COR-L47 (cell line): ENCODE data around the gene PFKFB1.

Source experiments
- DNase-seq: peaks from one replicate; lab custom pipeline; 2025; lab: John Stamatoyannopoulos, UW

Gene PFKFB1

DNA sequence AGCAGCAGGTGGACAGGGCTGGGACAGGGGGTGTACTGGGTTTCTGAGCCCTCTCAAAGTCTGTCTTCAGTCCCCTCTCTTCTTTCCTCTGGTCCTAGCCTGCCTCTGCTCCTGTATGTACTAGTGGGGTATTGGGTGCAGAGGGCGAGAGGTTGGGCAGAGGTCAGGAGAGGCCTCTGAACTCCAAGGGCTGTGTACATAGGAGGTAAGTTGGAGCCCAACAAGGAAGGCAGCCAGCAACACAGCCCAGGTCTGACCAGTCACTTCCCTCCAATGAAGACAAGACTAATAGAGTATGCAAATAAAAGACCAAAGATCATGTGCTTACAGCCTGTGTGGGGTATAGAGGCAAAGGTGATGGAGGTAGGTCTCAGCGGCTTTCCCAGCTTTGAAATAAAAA, at the start of gene PFKFB1:
Gene PFKFB1 (minus strand): TSS at position 90 of the 400 bp plus-strand sequence. CDS start 181 bp downstream, outside the sequence.
- no peak for DNase-seq

DNA sequence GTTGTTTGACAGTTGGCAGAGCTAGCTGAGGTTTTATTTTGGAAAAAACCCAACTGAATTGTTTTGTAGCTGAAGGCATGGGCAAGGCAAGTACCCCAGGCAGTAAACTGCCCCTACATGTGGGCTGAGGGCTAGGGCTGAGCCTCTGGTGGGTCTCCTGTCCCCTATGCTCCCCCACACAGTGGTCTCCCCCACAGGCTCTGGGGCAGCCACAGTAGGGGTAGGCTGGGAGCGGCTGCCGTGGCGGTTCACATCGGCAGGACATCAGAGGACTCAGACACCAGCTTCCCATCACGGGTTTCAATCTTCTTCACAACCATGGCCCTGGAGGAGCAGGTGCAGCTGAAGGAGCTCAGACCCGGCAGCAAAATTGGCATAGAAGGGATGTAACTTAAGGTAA, 47.5 kb upstream of the PFKFB1 start:
- DNase-seq = no peak

DNA sequence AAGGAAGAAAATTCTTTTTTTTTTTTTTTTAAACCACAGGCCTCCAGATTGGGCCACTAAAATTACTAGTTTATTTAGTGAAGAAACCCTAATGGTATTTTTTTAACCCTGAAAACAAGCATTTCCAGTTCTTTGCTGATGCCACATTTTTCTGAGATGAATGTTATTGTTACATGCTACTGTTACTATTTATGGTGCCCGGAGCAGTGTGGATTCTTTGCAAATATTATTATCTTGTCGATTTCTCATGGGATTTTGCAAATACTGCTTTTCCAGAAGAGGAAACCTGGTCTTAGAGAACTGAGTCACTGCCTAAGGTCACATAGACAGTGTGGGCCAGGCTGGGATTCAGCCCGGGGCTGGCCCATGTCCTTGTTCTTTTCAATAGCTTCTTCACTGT, 45.5 kb upstream of the PFKFB1 start:
- no peak for DNase-seq

DNA sequence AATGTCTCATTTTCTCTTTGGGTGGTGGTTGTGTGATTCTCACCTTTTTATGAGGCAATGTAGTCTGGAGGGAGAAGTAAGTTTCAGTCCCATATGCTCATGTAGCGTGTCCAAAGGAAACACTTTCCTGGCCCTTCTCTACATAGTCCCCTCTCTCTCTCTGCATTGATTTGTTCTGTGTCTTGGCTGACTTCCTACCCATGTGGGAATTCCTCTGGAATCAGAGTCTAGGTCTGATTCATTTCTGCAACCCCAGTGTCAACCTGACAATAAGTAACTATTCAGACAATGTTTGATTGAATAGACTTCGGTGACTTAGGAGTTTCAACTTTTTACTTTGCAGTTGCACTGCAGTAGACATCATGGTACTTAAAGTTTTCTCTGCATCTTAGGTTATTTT, 39.4 kb upstream of the PFKFB1 start:
- DNase-seq = no peak

DNA sequence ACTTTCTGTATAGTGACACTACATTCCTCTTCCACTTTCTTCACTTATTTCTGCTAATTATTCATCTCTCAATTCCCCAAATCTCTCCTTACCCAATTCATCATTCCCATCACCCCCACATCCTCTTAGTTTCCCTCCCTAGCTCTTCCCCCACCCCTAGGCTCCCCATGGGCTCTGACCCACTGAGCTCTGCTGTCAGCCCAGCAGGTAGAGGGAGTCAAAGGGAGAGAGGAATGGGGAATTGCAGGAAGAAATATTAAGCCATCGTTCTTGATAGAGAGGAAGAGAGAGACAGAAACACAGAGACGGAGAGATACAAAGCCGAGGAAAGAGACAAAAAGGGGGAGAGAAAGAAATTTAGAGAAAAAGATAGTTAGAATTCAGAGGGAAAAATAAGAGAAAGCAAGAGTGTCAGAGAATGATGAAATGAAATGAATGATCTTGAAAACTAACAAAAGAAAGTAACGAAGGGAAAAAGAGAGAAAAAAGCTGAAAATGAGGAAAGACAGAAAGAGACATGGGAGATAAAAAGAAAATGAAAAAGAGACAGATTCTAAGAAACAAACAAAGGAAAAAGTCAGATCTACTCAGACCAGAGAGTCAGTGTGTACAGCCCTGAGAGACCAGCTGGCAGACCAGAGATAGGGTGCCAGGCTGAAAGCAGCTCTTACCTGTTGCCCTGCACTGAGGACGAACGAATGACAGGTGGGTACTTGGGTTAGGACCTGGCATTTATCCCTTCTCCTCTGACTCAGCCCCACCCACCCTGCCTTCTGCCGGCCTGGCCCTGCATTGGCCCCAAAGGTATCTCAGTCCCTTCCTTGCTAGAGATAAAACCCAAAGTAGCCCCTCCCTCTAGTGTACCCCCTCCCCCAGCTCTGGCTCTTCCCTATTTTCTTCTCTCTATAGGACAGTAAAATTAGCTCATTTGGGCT, 36.5 kb upstream of the PFKFB1 start, which contains the start of gene ALAS2:
Gene ALAS2 (minus strand): TSS at position 707 of the 935 bp plus-strand sequence. CDS start 4,977 bp downstream, outside the sequence.
- DNase-seq = no peak

DNA sequence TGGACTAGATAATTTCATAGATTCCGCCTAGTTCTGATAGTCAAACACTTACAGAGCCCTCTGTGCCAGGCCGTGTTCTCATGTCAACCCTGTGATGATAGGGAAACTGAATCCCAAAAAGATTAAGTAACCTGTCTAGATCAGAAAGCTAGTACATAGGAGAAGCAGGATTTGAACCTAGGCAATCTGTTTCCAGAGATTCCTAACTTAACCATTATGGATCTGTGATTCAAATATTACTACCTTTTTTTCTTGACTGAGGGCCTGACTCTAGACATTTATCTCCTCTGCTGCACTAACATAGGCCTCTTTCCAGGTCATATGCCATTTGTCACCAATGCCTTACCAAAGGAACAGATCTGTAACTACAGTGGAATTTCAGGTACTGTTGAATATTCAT, 35.3 kb upstream of the PFKFB1 start:
- no peak for DNase-seq

DNA sequence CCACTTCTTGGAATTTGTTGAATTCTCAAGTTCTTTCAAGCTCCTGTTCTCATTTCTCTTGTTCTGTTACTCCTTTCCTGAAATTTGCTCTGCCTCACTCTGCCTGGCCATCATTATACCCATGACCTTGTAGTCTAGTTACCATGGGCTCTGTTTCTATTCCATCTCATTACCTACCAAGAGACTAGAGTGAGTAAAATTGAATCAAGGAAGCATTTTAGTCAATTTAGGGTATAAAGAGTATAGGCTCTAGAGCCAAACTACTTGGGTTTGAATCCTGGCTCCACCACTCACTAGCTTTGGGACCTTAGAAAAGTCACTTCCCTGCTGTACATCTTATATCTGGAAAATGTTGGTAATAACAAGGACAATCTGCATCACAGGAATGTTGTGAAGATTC, 34.6 kb upstream of the PFKFB1 start:
- no peak for DNase-seq

DNA sequence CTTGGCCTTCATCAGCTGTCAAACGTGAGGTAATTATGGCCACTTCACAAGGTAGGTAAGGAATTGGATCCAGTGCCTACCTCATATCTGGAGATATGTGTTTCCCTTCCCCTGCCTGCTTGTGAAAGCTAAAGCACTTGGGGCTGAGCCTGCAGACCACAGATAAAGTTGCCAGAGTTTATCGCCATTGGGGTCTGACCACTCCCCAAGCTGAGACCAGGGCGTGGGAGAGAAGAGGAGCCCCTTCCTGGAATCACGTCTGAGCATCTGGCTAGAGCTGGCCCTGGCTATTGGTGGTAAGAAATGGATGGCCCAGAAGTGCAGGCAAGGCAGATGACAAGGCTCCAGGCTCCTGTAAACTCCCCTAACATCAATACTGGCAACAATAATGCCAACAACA, 34.1 kb upstream of the PFKFB1 start:
- no peak for DNase-seq

DNA sequence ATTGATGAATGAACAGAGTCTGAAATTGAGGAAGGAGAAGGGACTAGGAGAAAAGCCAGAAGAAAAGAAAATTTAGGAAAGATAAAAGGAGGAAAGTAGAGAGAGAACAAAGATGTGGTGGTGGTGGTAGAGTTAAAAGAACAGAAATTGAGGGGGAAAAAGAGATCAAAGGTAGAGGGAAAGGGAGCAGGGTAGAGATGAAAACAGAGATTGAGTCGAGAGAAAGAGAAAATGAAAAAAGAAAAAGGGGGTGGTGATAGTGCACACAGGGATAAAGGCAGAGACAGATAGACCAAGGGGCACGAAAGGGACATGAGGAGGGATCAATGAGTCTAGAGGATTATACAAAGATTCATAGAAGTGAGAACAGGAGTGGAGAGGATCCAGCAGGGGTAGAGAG, 32.9 kb upstream of the PFKFB1 start:
- no peak for DNase-seq

DNA sequence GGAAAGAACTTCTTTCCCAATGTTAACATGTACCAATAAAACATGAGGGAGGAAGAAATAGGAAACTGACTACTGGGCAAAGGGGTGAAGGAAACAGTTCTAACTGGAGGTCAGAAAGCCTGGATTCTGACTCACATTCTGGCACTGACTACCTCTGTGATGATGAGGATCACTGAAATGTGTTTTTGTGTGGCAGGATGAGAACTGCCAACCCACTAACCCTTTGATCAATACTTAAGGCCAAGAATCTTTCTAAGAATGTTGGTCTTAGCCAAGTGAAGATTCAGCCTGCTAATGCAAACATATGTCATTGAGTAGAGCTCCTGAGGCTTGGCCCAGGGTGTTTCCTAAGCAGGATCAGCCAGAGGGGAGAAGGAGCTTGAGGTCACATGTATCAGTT, 32.2 kb upstream of the PFKFB1 start:
- DNase-seq = no peak

DNA sequence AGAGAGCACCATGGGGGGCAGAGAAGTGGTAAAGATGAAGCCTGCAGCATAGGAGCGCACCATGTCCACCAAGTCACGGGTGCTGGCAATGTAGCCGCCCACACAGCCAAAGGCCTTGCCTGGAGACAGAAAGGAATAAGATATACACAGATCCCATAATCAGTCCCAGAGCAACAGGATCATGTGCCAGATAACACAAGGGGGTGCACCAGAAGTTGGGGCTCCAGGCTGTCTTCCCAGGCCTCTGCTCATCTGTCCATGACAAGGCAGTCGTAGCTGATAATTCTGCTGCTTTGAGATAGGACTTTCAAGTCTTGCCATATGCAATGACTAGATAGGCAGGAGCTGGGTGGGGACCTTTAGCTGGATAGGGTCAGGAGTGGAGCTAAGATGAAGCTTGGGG, 20.9 kb upstream of the PFKFB1 start:
- no peak for DNase-seq

DNA sequence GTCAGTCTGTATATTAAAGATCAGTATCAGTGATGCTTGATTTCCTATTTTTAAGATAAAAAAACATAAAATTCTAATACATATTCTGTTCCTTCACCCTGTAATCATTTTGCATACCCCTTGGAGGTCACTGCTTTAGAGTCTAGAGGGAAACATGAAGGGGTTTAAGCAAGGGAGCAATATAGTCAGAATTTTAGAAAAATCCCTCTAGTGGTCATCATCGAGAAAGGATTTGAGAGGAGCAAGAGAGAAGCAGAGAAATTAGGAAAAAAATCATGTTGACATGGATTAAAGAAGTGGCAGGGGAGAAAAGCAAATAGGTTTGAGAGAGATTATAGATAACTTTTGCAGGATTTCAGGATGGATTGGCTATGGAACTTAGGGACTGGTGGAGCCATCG, 17.3 kb upstream of the PFKFB1 start:
- no peak for DNase-seq

DNA sequence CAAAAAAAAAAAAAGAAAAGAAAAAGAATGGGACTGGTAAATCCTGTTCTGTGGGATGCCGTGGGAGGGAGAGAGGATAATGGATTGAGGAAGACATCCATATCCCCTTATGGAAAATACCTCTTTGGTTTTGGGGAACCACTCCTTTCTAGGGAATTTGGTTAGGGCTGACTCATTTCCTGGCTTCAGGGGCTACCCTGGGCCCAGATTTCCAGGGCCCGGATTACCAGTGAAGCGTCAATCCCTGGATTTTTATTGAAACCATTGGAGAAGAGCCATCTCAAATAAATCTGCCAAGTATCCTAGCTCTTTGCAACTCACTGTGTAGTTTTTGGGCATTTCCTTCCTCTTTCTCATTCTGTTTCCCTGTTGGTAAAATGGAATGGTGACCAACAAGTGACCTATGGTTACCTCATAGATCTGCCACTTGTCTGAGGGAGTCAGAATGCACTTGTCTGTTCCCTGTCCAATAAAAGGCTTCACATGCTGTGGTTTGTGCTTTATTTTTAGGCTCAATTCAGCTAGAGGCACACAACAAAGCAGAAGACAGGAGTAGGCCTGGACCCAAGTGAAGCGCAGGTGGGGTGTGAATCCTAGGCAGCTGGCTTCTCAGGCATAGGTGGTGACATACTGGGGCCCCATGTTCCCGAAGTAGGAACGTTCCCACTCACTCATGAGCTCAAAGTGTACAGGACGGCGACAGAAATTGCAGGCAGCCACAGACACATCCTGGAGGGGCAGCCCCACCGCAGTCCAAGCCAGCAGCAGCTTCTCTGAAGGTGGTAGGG, 14.8 kb upstream of the PFKFB1 start:
- DNase-seq = no peak

DNA sequence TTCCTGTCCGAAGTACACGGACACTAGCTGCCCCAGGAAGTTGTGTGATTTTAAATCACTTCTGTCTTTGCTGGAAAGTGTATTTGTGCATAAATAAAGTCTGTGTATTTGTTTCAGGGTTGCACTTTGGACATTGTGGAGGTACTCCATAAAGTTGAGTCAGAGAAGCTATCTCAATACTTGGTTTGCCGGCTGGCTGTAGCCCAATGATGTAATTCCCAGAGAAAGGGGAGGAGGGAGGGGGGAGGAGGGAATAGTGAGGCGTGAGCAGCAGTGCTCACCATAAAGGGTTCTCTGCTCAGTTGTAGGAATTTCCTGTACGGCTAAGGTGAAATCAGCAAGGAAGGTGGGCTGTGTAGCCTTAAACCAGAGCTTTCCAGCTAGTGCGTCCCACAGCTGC, 13.7 kb upstream of the PFKFB1 start:
- DNase-seq = no peak

DNA sequence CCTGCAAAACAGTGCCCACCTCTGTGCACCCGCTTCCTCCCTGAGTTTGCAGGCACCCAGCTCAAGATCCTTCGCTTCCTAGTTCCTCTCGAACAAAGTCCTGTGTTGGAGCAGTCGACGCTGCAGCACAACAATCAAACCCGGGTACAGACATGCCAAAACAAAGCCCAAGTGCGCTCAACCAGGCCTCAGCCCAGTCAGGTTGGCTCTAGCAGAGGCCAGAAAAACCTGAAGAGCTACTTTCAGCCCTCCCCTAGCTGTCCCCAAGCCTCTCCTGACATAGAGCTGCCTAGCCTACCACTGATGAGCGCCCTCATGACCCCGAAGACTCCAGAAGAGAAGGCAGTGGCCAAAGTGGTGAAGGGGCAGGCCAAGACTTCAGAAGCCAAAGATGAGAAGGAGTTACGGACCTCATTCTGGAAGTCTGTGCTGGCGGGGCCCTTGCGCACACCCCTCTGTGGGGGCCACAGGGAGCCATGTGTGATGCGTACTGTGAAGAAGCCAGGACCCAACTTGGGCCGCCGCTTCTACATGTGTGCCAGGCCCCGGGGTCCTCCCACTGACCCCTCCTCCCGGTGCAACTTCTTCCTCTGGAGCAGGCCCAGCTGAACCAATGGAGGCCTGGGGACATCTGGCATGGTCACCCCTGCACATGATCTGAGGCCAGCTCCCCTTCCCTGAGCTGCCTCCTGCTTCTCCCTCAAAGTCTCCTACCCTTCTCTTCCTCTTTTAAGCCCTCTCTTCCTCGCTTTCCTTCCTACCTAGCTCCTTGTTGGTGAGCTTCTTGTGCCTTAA, 13.0 kb upstream of the PFKFB1 start:
- DNase-seq = no peak

DNA sequence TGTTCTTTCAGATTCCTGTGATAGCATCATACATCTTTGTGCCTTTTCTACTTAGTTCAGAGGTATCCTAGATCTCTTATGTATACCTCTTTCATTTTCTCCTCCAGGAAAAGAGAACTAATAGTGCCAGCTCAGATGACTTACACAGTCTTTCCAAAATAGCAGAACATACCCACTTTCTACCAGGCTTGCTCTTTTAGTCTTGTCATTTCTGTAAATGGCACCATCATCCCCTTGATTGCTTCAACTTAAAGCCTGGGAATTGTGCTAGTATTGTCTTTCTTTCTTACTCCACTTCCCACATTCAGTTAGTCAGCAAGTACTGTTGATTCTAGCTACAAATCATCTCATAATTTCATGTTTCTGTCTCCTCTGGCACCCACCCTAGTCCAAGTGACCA, 11.3 kb upstream of the PFKFB1 start:
- DNase-seq = no peak

DNA sequence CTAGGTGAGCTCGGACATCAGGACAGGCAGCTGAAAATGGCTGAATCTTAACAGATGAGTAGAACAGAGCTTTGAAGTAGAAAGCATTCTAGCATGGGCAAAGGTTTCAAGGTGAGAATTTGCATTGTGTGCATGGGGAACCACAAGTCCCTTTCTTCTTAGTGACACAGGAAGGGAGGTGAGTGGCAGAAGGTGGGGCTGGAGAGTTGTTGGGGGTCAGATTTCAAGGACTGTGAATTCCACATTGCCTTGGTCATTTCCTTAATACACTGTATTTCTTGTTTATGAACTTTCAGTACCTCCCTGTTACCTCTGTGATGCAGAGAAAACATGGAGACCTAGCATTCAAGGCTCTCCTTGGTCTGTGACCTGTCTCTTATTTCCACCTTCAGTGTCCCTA, 10.2 kb upstream of the PFKFB1 start:
- no peak for DNase-seq

DNA sequence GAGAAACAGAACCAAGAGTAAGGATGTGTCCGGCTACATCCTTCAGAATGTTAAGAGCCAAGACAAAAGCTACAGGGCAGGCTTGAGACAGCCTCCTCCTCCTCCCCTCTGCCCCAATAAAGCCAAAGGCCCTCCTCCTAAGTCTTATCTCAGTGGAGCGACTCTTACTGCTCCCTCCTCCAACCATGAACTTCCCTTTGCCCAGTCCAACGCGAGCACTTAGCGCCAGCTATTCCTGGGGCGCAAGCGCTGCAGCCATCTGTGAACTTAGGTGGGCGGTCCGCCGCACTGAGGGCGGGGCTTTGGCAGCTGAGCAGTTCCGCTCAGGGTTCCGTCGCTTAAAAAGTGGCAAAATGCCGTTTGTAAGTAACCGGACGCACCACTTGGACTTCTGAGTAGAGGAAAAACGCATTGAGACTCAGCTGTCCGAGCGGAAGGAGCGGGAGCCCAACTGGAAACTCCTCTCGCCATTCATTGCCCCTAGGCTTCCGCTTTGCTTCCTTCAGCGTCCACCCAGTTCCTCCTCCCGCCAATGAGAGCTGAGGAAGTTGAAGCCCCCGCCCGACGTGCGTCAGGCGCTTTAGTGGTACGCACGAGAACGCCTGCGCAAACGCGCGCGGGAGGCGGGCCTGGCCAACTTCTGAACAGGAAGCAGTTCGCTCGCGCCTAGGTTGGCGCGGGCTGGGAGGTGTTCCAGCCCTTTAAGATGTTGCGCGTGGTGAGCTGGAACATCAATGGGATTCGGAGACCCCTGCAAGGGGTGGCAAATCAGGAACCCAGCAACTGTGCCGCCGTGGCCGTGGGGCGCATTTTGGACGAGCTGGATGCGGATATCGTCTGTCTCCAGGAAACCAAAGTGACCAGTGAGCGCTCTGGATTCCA, 6.0 kb upstream of the PFKFB1 start, which contains the start of gene APEX2:
Gene APEX2 (plus strand): TSS at position 647 of the 882 bp plus-strand sequence. CDS start 60 bp downstream, at position 707.
- peak; percentile 83 for DNase-seq

DNA sequence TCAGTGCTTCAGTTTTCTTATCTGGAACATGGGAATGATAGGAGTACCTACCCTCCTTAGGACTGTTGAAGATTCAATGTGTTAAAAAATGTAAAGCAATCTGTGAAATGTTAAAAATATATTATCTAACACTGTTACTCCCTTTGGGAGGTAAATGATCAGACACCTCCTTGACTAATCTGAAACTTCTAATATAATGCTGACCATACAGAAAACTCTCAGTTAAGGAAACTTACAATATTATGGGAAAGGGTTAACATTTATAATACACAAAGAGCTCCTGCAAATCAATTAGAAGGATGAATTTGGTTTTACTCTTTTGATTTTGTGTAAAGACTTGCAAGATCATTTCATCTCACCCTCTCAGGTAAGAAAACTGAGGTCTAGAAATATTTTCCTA, 1.6 kb upstream of the PFKFB1 start:
- no peak for DNase-seq

DNA sequence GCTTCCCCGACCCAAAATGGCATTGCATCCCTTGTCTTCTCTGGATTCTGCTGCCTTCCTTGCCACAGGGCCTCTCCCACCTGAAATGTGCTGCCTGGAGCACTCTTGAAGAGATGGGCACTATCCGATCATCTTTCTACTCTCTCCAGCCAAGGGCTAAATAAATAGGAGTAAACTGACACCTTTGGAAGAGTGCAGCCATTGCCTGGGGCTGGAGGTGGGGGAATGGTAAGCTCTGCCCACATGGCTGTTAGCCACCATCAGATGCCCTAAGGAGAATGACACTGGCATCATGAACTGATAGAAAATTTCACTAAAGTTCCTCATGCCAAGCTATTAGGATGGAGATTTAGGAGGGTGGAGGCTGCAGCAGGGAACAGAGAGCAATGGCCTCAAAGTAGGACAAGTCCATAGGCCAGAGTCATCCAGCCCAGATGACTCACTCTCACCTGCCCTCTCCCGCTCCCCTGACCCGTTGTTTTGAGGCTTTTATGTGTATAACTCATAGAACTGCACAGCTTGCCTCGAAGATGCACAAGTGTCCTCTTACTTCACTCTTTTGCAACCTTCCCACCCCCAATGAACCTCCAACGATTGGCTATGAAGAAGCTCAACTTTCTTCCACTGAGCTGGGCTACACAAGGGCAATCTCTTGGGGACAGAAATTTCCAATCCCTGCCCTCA, 822 bp upstream of the PFKFB1 start:
- no peak for DNase-seq
